Activated naive CD4-positive, alpha-beta T cell treated with anti-CD3 and anti-CD28 coated beads, Interleukin-2, amount 10 ng/mL, durations not matched to agents 7 days and 5 days (primary cell): ENCODE results near the gene ST3GAL2.
"Not testable (repeated sequence)": the region's sequence is repeated elsewhere in the genome, so short reads cannot be mapped to it uniquely, and the experiment has no call there.

Source experiments
- CTCF ChIA-PET: fragments of 350-600 bp; sonication (Branson Sonifier 250); formaldehyde crosslinking; loops from one replicate; lab custom pipeline; 2021; ENCODE audit warnings: antibody characterized with exemption; lab: Charles Lee
- DNase-seq: peaks from one replicate; pipeline ENCODE4 v3.0.0-alpha.2; 2020
- H3K27ac Mint-ChIP-seq: one replicate; pipeline ENCODE4 v1.8.0; 2021; ENCODE audit warnings: mild to moderate bottlenecking, moderate library complexity, mixed read lengths
- H3K27me3 Mint-ChIP-seq: one replicate; pipeline ENCODE4 v1.8.0; 2021; ENCODE audit warnings: mild to moderate bottlenecking, mixed read lengths
- H3K36me3 Mint-ChIP-seq: one replicate; pipeline ENCODE4 v1.8.0; 2021; ENCODE audit warnings: mixed read lengths
- H3K4me1 Mint-ChIP-seq: one replicate; pipeline ENCODE4 v1.8.0; 2021; ENCODE audit warnings: mixed read lengths
- H3K4me3 Mint-ChIP-seq: one replicate; pipeline ENCODE4 v1.8.0; 2021; ENCODE audit warnings: mild to moderate bottlenecking, moderate library complexity, mixed read lengths
- H3K9me3 Mint-ChIP-seq: one replicate; pipeline ENCODE4 v1.8.0; 2021; ENCODE audit warnings: mixed read lengths

The ST3GAL2 gene

DNA sequence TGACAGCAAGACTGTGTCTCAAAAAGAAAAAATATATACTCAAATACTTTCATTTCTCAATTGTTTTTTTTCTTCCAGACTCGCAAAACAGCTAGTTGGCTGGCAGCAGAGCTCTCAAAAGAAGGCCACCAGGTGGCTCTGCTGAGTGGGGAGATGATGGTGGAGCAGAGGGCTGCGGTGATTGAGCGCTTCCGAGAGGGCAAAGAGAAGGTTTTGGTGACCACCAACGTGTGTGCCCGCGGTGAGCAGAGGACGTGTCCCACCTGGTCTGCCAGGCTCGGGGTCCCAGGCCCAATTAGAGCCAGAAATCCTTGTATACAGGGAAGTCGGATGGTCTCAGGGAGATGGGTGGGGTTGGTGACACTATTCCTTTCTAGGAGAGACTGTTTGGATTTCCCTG, 68.8 kb downstream of the ST3GAL2 start:
- peaks cover 42% of the 10 kb centered on the region for H3K36me3 Mint-ChIP-seq
- H3K4me3 Mint-ChIP-seq, H3K9me3 Mint-ChIP-seq, H3K4me1 Mint-ChIP-seq, H3K27me3 Mint-ChIP-seq: not testable (repeated sequence)
- H3K27ac Mint-ChIP-seq, result peak overlapping the region; percentile 75
- CTCF ChIA-PET, result interaction anchor here (0.7 to 2.2 kb wide), 10 partner anchors 9 to 283 kb away, joined by 3 to 17 read pairs (median 4); partner anchors contain the start of gene FCSK
- DNase-seq, result peak; percentile 58

DNA sequence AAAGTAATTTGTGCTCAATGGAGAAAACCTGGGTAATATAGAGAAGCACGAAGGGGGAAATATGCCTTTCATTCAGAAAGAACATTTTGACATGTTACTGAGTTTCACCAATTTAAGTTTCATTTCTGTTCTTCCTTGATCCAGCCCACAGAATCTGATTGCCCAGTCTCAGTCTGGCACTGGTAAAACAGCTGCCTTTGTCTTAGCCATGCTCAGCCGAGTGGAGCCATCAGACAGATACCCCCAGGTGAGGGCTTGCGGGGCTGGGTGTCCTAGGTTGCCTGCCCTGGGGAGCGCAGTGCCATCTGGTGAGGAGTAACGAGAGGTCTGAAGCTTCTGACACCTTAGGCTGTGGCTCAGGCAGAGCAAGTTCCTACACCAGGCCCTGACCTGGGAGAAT, 74.5 kb downstream of the ST3GAL2 start:
- CTCF ChIA-PET, result interaction anchor here (0.7 to 1.1 kb wide), 2 partner anchors 17 to 132 kb away, joined by 3 read pairs; no protein-coding TSS in a partner anchor
- Mint-ChIP-seq H3K27ac (no peak overlapping the region), H3K27me3 (no peaks in the 10 kb centered on the region), H3K4me1 (no peaks in the 10 kb centered on the region), H3K4me3 (no peak overlapping the region), H3K9me3 (no peaks in the 10 kb centered on the region), H3K36me3 (peaks cover 29% of the 10 kb centered on the region)
- no peak for DNase-seq

DNA sequence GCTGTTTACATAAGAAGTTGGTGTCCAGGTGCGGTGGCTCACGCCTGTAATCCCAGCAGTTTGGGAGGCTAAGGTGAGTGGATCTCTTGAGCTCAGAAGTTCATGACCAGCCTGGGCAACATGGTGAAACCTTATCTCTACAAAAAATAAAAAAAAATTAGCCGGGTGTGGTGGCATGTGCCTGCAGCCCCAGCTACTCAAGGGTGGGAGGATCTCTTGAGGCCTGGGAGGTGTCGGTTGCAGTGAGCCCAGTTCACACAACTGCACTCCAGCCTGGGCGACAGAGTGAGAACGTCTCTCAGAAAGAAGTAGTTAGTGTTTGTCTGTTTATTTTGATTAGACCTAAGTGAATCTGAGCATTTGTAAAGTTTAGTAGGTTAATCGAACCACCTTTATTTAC, 79.3 kb downstream of the ST3GAL2 start:
- H3K4me1 Mint-ChIP-seq, result no peaks in the 10 kb centered on the region
- H3K36me3 Mint-ChIP-seq, result peaks cover 33% of the 10 kb centered on the region
- CTCF ChIA-PET, result interaction anchor here (1.0 to 1.1 kb wide), 2 partner anchors 10 to 28 kb away, joined by 3 to 4 read pairs; no protein-coding TSS in a partner anchor
- H3K4me3 Mint-ChIP-seq, result no peak overlapping the region
- no peaks in the 10 kb centered on the region for H3K27me3 Mint-ChIP-seq
- H3K9me3 Mint-ChIP-seq, result no peaks in the 10 kb centered on the region
- DNase-seq, result no peak
- H3K27ac Mint-ChIP-seq, result no peak overlapping the region

DNA sequence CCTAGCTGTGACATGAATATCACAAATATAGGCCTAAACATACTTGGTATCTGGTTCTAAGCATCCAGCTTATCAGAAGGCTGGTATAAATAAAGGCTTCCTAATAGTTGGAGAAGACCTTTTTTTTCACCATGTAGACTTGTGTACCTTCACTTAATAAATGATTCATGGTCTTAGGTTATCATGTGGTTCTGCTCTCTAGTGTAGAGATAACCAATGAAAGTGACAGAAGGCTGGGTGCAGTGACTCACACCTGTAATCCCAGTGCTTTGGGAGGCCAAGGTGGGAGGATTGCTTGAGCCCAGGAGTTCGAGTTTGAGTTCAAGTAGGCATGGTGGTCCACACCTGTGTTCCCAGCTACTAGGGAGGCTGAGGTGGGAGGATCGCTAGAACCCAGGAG, 89.1 kb downstream of the ST3GAL2 start:
- H3K27me3 Mint-ChIP-seq, result no peaks in the 10 kb centered on the region
- no peak overlapping the region for H3K27ac Mint-ChIP-seq
- CTCF ChIA-PET, result no interaction called here

DNA sequence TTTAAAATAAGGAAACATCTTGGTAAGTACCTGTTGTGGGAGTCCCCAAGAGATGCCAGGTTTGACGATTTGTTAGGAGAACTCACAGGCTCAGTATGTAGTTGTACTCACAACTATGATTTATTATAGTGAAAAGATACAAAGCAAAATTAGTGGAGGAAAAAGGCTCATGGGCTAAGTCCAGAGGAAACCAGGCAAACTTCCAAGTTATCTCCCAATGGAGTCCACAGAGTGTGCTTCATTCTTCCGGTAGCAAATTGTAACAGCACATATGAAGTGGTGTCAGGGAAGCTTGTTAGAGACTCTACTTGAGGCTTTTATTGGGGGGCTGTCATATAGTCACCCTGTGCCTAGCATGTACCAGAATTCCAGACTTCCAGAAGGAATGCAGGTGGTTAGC, 89.9 kb downstream of the ST3GAL2 start:
- CTCF ChIA-PET, result no interaction called here
- H3K27me3 Mint-ChIP-seq, result no peaks in the 10 kb centered on the region
- H3K36me3 Mint-ChIP-seq, result peaks cover 9% of the 10 kb centered on the region
- DNase-seq, result no peak
- H3K9me3 Mint-ChIP-seq, result no peaks in the 10 kb centered on the region
- H3K27ac Mint-ChIP-seq, result no peak overlapping the region
- peaks cover 35% of the 10 kb centered on the region for H3K4me1 Mint-ChIP-seq
- H3K4me3 Mint-ChIP-seq, result no peak overlapping the region

More for the DNA sequence above, 89.1 kb downstream of the ST3GAL2 start:
- no peak for DNase-seq
- H3K9me3 Mint-ChIP-seq, result no peaks in the 10 kb centered on the region
- peaks cover 35% of the 10 kb centered on the region for H3K4me1 Mint-ChIP-seq
- no peak overlapping the region for H3K4me3 Mint-ChIP-seq
- H3K36me3 Mint-ChIP-seq, result peaks cover 12% of the 10 kb centered on the region

DNA sequence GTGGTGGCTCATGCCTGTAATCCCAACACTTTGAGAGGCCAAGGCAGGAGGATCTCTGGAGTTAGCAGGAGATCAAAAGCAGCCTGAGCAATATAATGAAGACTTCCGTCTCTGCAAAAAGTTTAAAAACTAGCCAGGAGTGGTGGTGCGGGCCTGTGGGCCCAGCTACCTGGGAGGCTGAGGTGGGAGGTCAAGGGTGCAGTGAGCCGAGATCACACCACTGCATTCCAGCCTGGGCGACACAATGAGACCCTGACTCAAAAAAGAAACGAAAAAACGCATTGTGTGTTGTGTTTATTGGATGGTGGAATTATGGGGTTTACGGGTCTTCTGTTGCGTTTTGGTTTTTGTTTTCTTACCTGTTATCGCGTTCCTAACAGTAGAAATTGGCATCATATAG, 93.1 kb downstream of the ST3GAL2 start:
- peaks cover 3% of the 10 kb centered on the region for H3K36me3 Mint-ChIP-seq
- CTCF ChIA-PET, result interaction anchor here (0.8 kb wide), 1 partner anchor 30 kb away, joined by 3 read pairs; no protein-coding TSS in a partner anchor
- H3K4me1 Mint-ChIP-seq, result peaks cover 35% of the 10 kb centered on the region
- no peaks in the 10 kb centered on the region for H3K27me3 Mint-ChIP-seq
- no peak for DNase-seq
- H3K4me3 Mint-ChIP-seq, result peak overlapping the region; percentile 89
- no peaks in the 10 kb centered on the region for H3K9me3 Mint-ChIP-seq
- peak overlapping the region; percentile 98 for H3K27ac Mint-ChIP-seq

DNA sequence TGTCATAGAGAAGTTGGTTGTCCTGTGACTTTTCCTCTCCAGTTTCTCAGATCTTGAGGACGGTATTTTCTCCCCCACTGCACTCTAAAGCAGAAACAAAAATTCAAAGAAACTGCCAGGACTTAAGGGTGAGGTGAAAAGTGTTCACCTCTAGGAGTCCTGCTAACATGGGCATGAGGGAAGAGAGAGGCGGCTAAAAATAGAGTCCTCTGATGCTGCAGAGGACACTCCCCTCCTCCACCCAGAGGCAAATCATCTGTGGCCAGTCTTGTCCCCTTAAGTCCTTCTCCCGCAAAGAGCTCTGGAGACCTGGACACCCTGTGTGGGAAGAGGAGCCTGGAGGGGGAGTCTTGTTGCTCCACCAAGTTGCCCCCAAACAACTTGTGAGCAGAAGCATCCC, 96.9 kb downstream of the ST3GAL2 start:
- CTCF ChIA-PET, result interaction anchor here (0.7 kb wide), 1 partner anchor 448 kb away, joined by 3 read pairs; no protein-coding TSS in a partner anchor
- DNase-seq, result no peak
- Mint-ChIP-seq H3K36me3 (no peaks in the 10 kb centered on the region), H3K9me3 (no peaks in the 10 kb centered on the region), H3K27me3 (no peaks in the 10 kb centered on the region), H3K27ac (no peak overlapping the region), H3K4me1 (peaks cover 14% of the 10 kb centered on the region), H3K4me3 (no peak overlapping the region)

DNA sequence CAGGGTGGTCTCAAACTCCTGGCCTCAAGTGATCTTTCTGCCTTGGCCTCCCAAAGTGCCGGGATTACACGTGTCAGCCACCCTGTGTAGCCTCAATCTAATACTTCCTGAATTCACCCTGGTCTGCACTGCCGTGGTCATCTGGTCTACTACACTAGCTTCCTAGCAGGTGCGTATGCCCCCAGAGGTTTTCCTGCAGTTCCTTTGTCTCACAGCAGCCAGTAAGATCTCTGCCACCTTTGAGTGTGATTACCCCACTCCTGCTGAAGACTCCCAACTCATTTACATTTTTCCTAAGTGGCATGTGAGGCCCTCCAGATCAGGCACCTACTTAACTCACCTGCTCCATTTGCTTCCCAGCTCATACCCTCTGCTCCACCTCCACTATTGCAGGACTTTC, 97.3 kb downstream of the ST3GAL2 start:
- Mint-ChIP-seq H3K4me1 (peaks cover 11% of the 10 kb centered on the region), H3K27ac (peak overlapping the region; percentile 58), H3K36me3 (peaks cover under 1% of the 10 kb centered on the region), H3K27me3 (no peaks in the 10 kb centered on the region), H3K9me3 (no peaks in the 10 kb centered on the region), H3K4me3 (no peak overlapping the region)
- DNase-seq, result no peak
- CTCF ChIA-PET, result interaction anchor here (0.7 kb wide), 1 partner anchor 449 kb away, joined by 3 read pairs; no protein-coding TSS in a partner anchor

DNA sequence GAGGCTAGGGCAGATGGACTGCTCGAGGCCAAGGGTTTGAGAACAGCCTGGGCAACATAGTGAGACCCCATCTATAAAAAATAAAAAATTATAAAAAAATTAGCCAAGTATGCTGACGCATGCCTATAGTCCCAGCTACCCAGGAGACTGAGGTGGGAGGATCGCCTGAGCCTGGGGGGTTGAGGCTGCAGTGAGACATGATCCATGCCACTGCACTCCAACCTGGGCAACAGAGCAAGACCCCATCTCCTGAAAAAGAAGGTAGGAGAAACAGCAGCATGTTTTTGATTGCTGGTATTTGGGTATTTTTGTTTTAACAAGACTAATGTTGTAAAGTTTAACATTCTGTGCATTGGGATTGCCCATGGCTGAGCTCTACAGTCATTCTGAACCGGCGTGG, 101.1 kb downstream of the ST3GAL2 start:
- Mint-ChIP-seq H3K4me1 (no peaks in the 10 kb centered on the region), H3K9me3 (no peaks in the 10 kb centered on the region), H3K27me3 (no peaks in the 10 kb centered on the region), H3K4me3 (no peak overlapping the region), H3K36me3 (peaks cover 19% of the 10 kb centered on the region), H3K27ac (no peak overlapping the region)
- CTCF ChIA-PET, result no interaction called here
- DNase-seq, result no peak

DNA sequence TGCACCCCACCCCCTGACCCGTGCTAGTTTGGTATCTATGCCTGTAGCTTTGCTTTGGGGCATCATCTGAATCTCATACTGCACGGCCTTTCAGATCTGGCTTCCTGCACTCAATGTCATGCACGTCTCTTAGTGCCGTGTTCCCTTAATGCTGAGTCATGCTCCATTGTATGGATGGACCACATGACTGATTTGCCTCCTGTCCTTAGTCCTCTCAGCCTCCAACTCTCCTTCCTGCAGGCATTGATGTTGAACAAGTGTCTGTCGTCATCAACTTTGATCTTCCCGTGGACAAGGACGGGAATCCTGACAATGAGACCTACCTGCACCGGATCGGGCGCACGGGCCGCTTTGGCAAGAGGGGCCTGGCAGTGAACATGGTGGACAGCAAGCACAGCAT, 106.2 kb downstream of the ST3GAL2 start:
- H3K27me3 Mint-ChIP-seq, H3K27ac Mint-ChIP-seq, H3K9me3 Mint-ChIP-seq, DNase-seq, H3K4me1 Mint-ChIP-seq, H3K4me3 Mint-ChIP-seq: not testable (repeated sequence)
- CTCF ChIA-PET, result interaction anchor here (2.8 kb wide), 1 partner anchor 322 kb away, joined by 13 read pairs; no protein-coding TSS in a partner anchor
- peaks cover 34% of the 10 kb centered on the region for H3K36me3 Mint-ChIP-seq

DNA sequence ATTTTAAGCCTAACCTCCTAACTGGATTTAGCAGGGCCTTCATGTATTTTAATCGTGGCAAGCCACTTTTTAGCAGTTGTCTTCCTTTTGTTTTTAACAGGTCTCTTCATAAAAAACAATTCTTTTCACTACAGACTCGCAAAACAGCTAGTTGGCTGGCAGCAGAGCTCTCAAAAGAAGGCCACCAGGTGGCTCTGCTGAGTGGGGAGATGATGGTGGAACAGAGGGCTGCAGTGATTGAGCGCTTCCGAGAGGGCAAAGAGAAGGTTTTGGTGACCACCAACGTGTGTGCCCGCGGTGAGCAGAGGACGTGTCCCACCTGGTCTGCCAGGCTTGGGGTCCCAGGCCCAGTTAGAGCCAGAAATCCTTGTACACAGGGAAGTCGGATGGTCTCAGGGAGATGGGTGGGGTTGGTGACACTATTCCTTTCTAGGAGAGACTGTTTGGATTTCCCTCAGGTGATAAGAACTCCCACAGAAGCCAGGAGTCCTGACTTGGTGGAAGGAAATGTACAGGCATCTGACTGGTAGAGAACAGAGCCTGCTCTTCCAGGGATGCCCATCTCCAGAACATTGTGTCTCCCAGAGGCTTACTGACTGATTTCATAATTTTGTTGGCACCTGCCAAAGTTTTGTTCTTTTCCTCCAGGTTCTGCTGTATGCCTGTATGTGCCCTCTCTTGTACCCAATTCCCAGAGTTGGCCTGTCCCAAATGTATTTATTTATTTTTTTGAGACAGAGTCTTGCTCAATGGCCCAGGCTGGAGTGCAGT, 107.1 kb downstream of the ST3GAL2 start:
- Mint-ChIP-seq H3K36me3 (peaks cover 34% of the 10 kb centered on the region), H3K27ac (peak overlapping the region; percentile 52), H3K4me1 (no peaks in the 10 kb centered on the region), H3K27me3 (no peaks in the 10 kb centered on the region), H3K9me3 (no peaks in the 10 kb centered on the region), H3K4me3 (no peak overlapping the region)
- peak; percentile 38 for DNase-seq
- CTCF ChIA-PET, result interaction anchor here (0.9 to 2.8 kb wide), 6 partner anchors 13 to 322 kb away, joined by 3 to 13 read pairs (median 3); no protein-coding TSS in a partner anchor

DNA sequence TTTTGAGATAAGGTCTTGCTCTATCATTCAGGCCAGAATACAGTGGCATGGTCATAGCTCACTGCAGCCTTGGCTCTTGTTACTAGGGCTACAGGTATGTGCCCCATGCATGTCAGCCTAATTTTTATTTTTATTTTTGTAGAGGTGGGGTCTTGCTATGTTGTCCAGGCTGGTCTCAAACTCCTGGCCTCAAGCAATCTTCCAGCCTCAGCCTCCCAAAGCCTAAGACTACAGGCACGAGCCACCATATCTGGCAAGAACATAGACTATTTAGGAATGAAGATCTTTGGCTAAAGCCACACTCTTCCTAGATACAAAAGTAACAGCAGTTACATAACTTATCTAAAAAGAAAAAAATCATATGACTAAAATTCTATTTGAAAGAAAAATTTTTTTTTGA, 107.8 kb downstream of the ST3GAL2 start:
- no peaks in the 10 kb centered on the region for H3K27me3 Mint-ChIP-seq
- H3K27ac Mint-ChIP-seq, result no peak overlapping the region
- no peaks in the 10 kb centered on the region for H3K9me3 Mint-ChIP-seq
- DNase-seq, result no peak
- H3K4me3 Mint-ChIP-seq, result no peak overlapping the region
- H3K4me1 Mint-ChIP-seq, result no peaks in the 10 kb centered on the region
- H3K36me3 Mint-ChIP-seq, result peaks cover 32% of the 10 kb centered on the region
- CTCF ChIA-PET, result interaction anchor here (0.9 to 2.8 kb wide), 6 partner anchors 12 to 323 kb away, joined by 3 to 13 read pairs (median 3); no protein-coding TSS in a partner anchor
